KOPT-K1 (cell line): Measurements from ENCODE around the gene RPL36.
"Not testable (repeated sequence)": the region's sequence is repeated elsewhere in the genome, so short reads cannot be mapped to it uniquely, and the experiment has no call there.

Source experiments
- H3K27ac ChIP-seq: fragments of 200-600 bp; sonication (generic); 2 replicates; pipeline ENCODE4 v1.5.1; 2016; ENCODE audit warnings: antibody characterized with exemption, mild to moderate bottlenecking, low read depth, low read length; ENCODE audit not compliant: poor library complexity, severe bottlenecking
- H3K36me3 ChIP-seq: fragments of 200-600 bp; sonication (generic); 2 replicates; pipeline ENCODE4 v1.5.1; 2017; ENCODE audit warnings: antibody characterized with exemption, mild to moderate bottlenecking, low read length, moderate library complexity; ENCODE audit not compliant: insufficient read depth
- H3K9me3 ChIP-seq: fragments of 200-600 bp; sonication (generic); 2 replicates; pipeline ENCODE4 v1.5.1; 2017; ENCODE audit warnings: antibody characterized with exemption, low read length, mild to moderate bottlenecking; ENCODE audit not compliant: insufficient read depth, poor library complexity, severe bottlenecking

RPL36 gene

DNA sequence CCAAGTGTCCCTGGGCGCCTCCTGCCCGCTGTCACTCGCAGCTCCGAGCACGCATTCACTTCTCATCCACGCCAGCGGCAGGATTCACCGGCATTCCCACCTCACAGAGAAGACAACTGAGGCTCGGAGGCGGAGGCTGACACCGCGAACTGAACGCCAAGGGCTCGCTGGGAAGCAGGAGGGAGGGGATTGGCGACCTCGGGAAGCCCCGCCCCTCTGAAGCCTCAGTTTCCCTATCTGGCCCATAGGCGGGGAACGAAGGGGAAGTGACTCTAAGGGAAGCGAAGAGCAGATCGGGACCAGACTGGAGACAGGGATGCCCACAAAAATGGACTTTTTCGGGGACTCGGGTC lies 10.0 kb upstream of the RPL36 start:
- 0 out of 2 replicates have a peak, but pooled peaks cover 3% of the 10 kb centered on the region for H3K36me3 ChIP-seq
- peak overlapping the region; percentile 57 for H3K27ac ChIP-seq
- H3K9me3 ChIP-seq = no peaks in the 10 kb centered on the region

DNA sequence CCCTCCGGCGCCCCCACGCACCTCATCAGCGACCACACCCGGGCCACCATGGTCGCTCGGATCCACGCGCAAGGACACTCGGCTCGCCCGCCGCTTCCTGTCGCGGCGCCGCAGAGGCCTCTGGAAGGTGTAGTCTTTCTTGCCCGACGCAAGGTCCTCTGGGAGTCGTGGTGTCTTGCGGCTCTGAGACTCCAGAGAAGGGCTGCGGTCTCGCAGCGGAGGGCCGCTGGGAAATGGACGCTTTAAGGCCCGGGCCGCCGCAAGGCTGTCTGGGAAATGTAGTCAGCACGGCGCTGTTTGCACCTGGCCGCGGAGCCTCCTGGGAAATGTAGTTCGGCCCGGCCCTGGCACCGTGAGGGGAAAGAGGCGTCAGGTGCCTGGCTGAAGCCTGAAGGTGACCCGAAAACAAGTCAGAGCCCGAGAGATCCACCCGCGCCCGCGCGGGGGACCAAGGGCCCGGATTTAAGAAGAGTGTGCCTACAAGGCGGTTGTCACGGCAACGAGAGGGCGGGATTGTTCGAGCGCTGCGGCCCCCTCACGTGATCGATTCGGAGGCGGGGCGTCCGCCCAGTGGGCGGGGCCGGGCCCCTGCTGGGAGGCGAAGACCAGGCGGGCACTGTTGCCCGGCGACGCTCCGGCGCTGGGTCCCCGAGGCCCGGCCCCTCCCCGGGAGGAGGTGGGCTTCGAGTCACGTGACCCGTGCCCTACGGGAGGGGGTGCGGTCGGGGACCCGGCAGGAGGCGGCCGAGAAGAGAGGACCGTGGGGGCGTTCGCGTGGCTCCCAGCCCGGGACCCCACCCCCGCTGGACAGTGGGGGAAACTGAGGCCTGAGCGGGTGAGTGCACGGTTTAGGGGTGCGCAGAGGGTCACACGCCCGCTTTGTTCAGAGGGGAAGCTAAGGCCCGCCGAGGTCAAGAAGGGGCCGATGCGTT lies 9.4 kb upstream of the RPL36 start, which contains the start of the genes HSD11B1L and MICOS13:
TSS of gene HSD11B1L (plus strand) at position 591 of the 932 bp plus-strand sequence. CDS start 3,806 bp downstream, outside the sequence.
TSS of gene MICOS13 (minus strand) at position 80 of the 932 bp plus-strand sequence. CDS start at position 50, 30 bp downstream.
- Histone ChIP-seq H3K27ac (peak within 1 kb of the TSS; percentile 57), H3K9me3 (no peaks in the 10 kb centered on the region), H3K36me3 (no peaks in the 10 kb centered on the region)

DNA sequence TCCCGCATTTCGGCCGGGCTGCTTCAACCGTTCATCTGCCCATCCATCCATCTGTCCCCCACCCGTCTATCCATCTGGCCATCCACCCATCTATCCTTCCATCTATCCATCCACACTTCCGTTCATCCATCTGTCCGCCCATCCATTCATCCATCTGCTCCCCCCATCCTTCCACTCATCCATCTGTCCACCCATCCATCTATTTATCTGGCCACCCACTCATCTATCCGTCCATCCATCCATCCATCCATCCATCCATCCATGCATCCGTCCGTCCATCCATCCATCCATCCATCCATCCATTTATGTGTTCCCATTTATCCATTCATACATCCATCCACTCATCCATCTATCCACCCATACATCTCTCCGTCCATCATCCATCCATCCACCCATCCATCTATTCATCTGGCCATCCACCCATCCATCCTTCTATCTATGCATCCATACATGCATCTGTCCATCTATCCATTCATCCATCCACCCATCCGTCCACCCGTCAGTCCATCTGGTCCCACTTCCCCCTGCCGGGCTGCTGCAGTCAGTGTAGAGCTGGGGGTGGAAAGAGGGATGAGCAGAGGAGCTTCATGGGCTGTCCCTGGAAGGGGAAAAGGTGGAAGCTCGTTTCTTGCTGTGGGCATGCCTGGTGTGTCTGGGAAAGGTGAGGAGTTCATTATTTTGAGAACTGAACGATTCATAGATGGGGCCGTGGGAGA lies 8.5 kb upstream of the RPL36 start:
- Histone ChIP-seq H3K9me3 (no peaks in the 10 kb centered on the region), H3K36me3 (no peaks in the 10 kb centered on the region), H3K27ac (no peak overlapping the region)

DNA sequence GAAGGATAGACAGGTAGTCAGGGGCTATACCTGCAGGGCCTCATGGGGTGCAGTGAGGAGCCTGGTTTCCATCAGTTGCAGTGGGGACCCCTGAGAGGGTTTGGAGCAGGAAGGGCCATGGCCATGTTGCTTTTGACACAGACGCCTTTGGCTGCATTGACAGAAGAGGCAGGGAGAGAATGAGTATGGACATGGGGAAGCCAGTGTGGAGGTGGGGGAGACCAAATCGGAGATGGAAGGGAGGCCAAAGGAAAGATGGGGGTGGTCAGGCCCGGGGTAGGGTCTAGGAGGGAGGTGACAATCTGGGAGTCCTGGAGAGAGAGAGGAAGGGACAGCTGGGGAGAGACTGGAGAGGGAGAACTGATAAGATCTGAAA lies 8.0 kb upstream of the RPL36 start:
- Histone ChIP-seq H3K9me3 (no peaks in the 10 kb centered on the region), H3K36me3 (no peaks in the 10 kb centered on the region), H3K27ac (no peak overlapping the region)

DNA sequence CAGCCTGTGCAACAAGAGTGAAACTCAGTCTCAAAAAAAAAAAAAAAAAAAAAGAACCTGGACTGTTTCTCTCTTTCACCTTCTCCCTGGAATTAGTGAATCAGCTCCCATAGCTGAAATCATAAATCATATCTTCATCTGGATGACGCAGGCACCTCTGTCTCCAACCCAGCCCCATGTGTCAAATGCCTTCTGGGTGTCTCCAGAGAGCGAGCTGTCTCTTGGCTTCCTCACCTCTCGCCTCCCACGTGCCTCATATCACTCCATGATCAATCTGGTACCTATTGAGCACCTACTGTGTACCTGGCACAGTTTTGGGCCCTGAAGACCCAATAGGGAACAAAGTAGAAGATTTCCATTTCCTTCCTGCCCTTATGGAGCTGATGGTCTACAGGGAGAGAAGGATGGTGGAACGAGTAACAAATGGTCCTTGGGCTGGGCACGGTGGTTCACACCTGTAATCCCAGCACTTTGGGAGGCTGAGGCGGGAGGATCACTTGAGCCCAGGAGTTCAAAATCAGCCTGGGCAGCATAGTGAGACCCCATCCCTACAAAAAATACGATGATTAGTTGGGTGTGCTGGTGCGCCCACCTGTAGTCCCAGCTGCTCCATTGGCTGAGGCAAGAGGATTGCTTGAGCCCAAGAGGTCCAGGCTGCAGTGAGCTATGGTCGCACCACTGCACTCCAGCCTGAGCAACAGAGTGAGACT lies 6.8 kb upstream of the RPL36 start:
- Histone ChIP-seq H3K9me3 (no peaks in the 10 kb centered on the region), H3K36me3 (no peaks in the 10 kb centered on the region), H3K27ac (no peak overlapping the region)

DNA sequence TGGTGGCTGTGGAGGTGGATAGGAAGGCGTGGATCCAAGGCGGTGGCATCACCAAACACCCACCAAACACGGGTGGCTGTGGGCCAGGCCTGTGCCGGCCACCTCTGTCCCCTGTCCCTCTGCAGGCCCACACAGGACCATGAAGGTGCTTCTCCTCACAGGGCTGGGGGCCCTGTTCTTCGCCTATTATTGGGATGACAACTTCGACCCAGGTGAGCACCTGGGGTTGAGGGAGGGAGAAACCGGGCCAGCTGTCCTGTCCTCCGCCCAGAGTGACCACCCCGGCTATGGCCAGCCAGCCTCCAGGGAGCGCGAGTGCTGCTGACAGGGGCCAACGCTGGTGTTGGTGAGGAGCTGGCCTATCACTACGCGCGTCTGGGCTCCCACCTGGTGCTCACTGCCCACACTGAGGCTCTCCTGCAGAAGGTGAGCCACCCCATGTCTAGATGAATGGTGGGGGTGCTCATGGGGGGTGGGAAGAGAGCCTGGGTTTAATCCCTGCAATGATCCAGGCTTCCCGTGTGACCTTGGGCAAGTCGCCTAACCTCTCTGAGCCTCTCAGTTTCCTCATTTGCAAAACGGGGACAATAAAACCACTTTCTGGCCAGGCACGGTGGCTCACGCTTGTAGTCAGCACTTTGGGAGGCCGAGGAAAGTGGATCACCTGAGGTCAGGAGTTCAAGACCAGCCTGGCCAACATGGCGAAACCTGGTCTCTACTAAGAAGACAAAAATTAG lies 5.2 kb upstream of the RPL36 start:
- Histone ChIP-seq H3K9me3 (no peaks in the 10 kb centered on the region), H3K27ac (no peak overlapping the region), H3K36me3 (no peaks in the 10 kb centered on the region)

DNA sequence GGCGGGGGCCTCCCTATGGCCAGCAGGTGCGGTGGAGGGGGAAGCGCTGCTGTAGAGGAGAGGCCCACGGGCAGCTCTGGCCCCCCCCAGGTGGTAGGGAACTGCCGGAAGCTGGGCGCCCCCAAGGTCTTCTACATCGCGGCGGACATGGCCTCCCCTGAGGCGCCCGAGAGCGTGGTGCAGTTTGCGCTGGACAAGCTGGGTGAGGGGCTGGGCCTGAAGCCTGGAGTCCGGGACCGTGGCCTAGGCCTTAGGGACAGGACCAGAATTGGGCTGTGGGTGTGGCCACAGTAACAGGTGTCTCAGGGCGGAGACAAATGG lies 3.8 kb upstream of the RPL36 start:
- Histone ChIP-seq H3K9me3 (no peaks in the 10 kb centered on the region), H3K36me3 (peaks cover 6% of the 10 kb centered on the region), H3K27ac (peak overlapping the region; percentile 43)

DNA sequence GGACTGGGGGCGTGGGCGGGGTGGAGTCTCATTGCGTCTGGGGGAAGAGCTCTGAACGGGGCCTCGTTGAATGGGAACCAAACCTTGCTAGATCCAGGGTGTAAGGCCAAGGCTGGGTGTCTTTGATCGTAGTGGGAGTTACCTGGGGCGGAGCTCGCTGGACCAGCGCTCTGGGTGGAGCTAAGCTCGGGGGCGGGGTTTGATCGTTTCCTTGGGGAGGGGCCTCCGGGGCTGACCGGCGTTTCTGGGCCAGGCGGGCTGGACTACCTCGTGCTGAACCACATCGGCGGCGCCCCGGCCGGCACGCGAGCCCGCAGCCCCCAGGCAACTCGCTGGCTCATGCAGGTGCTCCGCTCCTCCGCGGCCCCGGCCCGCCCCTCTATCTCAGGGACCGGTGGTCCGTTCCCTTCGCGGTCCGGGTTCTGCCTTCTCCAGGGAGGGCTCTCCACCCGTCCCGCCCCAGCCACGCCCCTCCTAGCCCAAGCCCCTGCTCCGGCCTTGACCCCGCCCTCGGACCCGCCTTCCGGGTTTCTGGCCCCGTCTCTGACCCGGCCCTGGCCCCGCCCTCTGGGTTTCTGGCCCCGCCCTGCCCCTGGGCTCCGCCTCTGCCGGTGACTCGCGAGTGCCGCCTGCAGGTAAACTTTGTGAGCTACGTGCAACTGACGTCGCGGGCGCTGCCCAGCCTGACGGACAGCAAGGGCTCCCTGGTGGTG lies 3.3 kb upstream of the RPL36 start:
- Histone ChIP-seq H3K36me3 (peaks cover 11% of the 10 kb centered on the region), H3K9me3 (no peaks in the 10 kb centered on the region), H3K27ac (peak overlapping the region; percentile 43)

DNA sequence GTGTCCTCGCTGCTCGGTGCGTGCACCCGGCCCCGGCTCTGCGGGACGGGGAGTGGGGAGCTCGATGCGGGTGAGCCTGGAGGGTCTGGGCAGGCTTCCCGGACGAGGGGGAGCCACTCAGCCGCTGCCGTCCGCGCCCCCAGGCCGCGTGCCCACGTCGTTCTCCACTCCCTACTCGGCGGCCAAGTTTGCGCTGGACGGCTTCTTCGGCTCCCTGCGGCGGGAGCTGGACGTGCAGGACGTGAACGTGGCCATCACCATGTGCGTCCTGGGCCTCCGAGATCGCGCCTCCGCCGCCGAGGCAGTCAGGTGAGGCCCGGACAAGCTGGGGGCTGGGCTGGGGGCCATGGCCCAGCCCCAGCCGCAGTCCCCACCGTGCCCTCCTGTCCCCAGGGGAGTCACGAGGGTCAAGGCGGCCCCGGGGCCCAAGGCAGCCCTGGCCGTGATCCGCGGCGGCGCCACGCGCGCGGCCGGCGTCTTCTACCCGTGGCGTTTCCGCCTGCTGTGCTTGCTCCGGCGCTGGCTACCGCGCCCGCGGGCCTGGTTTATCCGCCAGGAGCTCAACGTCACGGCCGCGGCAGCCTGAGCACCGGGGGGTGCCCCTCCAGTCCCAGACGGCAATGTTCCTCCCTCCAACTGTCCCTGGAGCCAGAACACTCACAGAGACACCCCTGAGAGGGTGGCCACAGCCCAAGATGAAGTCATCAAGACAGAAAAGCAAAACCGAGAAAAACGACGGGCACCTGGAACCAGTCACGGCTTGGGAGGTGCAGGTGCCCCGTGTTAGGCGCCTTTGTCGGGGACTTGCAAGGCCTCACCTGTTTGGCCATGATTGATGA lies 2.5 kb upstream of the RPL36 start:
- Histone ChIP-seq H3K36me3 (peaks cover 18% of the 10 kb centered on the region), H3K9me3 (no peaks in the 10 kb centered on the region), H3K27ac (no peak overlapping the region)

DNA sequence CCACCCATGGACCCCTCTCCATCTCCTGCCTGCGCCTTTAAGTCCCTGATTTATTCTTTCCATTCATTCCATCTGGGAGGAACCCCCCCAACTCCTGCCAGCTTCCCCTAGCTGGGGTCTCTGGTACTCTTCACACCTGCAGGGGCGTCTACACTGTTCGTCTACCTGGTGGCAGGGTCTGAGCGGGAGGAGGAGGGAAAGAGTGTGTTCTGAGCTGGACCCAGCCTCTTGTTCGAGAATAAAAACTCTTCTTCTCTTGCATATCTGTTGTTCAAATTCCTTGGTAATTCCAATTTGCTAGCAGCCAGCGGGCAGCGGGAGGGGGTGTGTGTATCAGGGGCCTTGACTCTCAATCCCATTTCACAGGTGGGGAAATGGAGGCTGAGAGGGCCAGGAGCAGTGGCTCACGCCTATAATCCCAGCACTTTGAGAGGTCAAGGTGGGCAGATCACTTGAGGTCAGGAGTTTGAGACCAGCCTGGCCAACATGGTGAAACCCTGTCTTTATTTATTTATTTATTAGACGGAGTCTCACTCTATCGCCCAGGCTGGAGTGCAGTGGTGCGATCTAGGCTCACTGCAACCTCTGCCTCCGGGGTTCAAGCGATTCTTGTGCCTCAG lies 1.7 kb upstream of the RPL36 start:
- H3K27ac ChIP-seq, H3K9me3 ChIP-seq: not testable (repeated sequence)
- peaks cover 26% of the 10 kb centered on the region for H3K36me3 ChIP-seq

DNA sequence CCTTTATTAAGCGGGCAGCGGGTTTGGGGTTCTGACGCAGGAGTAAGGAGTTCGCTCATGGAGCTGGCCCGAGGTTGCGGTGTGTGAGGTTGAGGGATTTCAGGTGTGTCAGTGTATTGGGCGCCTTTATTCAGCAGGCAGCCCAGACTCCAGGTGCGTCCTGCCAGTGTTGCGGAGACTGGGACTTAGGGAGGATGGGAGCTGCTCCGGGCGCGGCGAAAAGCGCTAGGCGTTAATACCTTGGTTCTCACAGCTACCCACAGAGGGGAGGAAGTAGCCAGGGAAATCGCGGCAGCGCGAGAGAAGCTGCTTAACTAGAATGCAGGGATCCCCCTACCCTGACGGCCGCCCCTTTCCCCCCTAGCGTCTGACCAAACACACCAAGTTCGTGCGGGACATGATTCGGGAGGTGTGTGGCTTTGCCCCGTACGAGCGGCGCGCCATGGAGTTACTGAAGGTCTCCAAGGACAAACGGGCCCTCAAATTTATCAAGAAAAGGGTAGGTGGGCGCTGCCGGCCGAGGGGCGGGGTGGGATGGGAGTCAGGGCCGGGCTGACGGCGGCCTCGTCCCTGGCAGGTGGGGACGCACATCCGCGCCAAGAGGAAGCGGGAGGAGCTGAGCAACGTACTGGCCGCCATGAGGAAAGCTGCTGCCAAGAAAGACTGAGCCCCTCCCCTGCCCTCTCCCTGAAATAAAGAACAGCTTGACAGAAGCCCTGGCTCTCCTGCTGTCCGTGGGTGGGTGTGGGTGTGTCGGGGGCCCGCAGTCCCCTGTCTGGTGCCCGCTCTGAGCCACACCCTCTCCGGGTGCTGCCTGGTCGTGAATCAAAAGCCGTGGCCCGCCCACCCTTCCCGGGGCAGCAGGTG lies 1.1 kb downstream of the RPL36 start:
- Histone ChIP-seq H3K27ac (peak overlapping the region; percentile 94), H3K36me3 (peaks cover 55% of the 10 kb centered on the region), H3K9me3 (no peaks in the 10 kb centered on the region)

DNA sequence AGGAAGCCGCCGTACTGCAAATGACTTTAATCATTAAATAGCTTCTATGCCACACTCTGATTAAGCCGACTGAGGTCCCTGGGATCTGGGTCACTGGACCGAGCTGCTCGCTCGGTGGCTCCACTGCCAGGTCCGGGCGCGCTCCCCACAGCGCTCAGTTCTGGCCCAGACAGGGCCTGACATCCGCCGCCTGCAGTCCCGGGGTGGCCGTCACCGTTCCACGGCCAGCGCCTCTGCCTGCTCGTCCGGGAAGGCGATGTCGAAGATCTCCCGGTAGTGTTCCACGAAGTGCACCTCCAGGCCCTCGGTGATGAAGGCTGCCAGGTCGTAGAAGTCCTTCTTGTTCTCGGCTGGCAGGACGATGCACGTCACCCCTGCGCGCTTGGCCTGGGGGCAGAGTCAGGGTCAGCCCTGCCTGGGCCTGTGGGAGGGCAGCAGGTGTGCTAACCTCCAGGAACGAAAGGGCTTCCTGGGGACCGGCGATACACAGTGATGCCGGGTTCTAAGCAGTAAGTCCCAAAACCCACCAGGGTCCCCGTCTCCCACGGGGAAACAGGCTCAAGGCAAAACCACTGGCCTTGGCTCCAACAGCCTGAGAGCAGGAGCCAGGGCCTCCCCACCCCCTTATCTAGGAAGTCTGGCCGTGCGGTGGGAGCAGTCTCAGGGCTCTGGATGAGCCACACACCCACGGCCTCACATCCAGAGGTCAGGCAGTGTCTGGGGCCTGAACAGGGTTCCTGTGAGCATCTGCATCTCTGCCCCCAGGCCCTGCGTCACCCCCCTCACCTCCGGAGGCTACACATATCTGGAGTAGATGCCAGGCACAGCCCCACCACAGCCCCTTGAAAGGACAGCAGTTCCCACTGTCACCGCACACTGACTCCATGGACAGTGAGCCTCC lies 2.0 kb downstream of the RPL36 start:
- H3K36me3 ChIP-seq = peaks cover 63% of the 10 kb centered on the region
- no peaks in the 10 kb centered on the region for H3K9me3 ChIP-seq
- H3K27ac ChIP-seq = peak overlapping the region; percentile 94
